HG03159 (cell line): ENCODE measurements around the gene CAST.
A peak's percentile ranks its signal among the peaks of the same experiment; 100 is the strongest.
"Not testable (repeated sequence)": the region's sequence is repeated elsewhere in the genome, so short reads cannot be mapped to it uniquely, and the experiment has no call there.

ENCODE experiments used
- ATAC-seq: cut with Tn5 transposase; IDR thresholded peaks from one replicate; pipeline ENCODE4 v1.9.1; 2021; ENCODE audit warnings: mild to moderate bottlenecking, moderate library complexity; ENCODE audit not compliant: unreplicated experiment

CAST gene

GRCh38 chr5:96743805-96744204, 81.6 kb downstream of the CAST start:
- ATAC-seq: no peak

GRCh38 chr5:96744218-96744617, 82.0 kb downstream of the CAST start:
- not testable (repeated sequence) for ATAC-seq

GRCh38 chr5:96745025-96745424, 82.8 kb downstream of the CAST start:
- ATAC-seq: no peak

GRCh38 chr5:96745844-96746531, 83.8 kb downstream of the CAST start:
- ATAC-seq: no peak

- no peak for ATAC-seq
Measured at GRCh38 chr5:96747720-96748119, 85.5 kb downstream of the CAST start.

GRCh38 chr5:96750110-96750822, 88.1 kb downstream of the CAST start:
- ATAC-seq: no peak

GRCh38 chr5:96751203-96752169, 89.3 kb downstream of the CAST start:
- no peak for ATAC-seq

- ATAC-seq: peak; percentile 48
Measured at GRCh38 chr5:96752341-96753016, 90.3 kb downstream of the CAST start.

GRCh38 chr5:96753017-96753397, 90.8 kb downstream of the CAST start:
- no peak for ATAC-seq

GRCh38 chr5:96753848-96754247, 91.7 kb downstream of the CAST start:
- no peak for ATAC-seq

- ATAC-seq: no peak
Measured at GRCh38 chr5:96755851-96756250, 93.7 kb downstream of the CAST start.

- ATAC-seq: no peak
Measured at GRCh38 chr5:96756985-96757384, 94.8 kb downstream of the CAST start.

- no peak for ATAC-seq
Measured at GRCh38 chr5:96758621-96759020, 96.4 kb downstream of the CAST start.

GRCh38 chr5:96761618-96762017, 99.4 kb downstream of the CAST start:
- no peak for ATAC-seq

- ATAC-seq: no peak
Measured at GRCh38 chr5:96763026-96763425, 100.8 kb downstream of the CAST start.

GRCh38 chr5:96765043-96765442, 102.9 kb downstream of the CAST start:
- ATAC-seq: no peak

- ATAC-seq: no peak
Measured at GRCh38 chr5:96768708-96769251, 106.6 kb downstream of the CAST start.

- ATAC-seq: no peak
Measured at GRCh38 chr5:96771395-96771794, 109.2 kb downstream of the CAST start.

- no peak for ATAC-seq
Measured at GRCh38 chr5:96772111-96772510, 109.9 kb downstream of the CAST start.

GRCh38 chr5:96772542-96772941, 110.4 kb downstream of the CAST start:
- no peak for ATAC-seq

- no peak for ATAC-seq
Measured at GRCh38 chr5:96775050-96775449, 112.9 kb downstream of the CAST start.
